ENCODE data around the gene TRAPPC10.

TRAPPC10 gene

DNA sequence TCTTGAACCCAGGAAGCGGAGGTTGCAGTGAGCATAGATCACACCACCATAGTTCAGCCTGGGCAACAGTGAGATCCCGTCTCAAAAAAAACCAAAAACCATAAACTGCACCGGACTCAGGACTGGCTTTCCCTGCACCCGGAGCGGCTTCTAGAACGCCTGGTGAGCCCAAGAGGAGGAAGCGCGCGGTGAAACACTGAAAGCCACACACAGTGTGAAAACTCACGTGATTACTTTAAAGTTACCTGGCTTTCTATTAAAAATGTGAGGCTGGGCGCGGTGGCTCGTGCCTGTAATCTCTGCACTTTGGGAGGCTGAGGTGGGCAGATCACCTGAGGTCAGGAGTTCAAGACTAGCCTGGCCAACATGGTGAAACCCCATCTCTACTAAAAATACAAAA, 7.0 kb upstream of the TRAPPC10 start:
- no peak for DNase-seq (ENCODE audit: low read depth)

DNA sequence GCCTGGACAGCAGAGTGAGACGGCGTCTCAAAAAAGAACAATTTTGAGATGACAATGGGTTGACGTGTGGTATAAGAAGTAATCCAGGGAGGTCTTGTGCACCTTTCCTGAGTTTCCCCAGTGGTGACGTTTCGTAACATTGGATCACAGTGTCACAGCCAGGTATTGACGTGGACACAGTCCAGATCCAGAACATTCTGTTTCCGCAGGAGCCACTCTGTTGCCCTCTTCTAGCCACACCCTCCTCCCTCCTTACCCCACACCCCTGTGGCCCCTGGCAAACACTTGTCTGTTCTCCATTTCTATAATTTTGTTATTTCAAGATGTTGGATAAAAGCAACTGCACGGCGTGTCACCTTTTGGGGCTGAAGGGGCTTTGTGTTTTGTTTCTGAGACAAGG, 6.5 kb upstream of the TRAPPC10 start:
- DNase-seq (ENCODE audit: low read depth), result no peak

DNA sequence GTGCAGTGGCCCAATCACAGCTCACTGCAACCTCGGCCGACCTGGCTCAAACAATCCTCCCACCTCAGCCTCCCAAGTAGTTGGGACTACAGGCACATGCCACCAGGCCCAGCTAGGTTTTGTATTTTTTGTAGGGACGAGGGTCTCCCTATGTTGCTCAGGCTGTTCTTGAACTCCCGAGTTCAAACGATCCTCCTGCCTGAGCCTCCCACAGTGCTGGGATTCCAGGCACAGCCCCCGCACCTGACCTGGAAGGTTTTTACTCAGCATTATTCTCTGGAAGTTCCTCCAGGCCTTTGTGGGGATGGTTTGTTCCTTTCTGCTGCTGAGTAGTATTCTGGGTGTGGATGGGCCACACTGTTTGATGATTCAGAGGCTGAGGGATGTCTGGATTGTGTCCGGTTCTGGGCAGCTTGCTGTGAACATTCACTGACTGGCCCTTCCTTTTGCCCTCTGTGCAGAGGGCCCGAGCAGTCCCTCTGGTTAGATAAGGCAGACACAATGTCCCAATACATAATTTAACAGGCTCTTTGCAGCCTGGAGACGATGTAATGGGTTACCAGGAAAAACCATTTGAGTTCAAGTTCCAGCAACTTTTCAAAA, 6.0 kb upstream of the TRAPPC10 start:
- no peak for DNase-seq (ENCODE audit: low read depth)

DNA sequence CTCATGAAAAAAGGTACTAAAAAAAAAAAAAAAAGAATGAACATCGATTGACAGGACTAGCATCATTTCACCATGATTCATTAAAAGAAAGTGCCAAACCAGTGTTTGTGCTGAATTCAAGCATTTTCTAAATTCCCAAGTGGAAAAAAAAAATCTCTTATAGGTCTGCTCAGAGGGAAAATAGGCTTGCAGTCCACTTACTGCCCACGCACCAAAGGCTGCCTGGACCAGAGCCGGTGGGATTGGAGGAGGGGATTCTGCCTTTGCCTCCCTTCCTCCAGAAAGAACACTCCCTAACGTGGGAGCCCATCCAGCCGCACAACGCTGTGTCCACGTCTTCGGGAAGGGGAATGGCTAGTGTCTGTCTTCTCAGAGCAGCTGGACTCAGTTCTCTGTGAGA, 5.5 kb upstream of the TRAPPC10 start:
- no peak for DNase-seq (ENCODE audit: low read depth)

DNA sequence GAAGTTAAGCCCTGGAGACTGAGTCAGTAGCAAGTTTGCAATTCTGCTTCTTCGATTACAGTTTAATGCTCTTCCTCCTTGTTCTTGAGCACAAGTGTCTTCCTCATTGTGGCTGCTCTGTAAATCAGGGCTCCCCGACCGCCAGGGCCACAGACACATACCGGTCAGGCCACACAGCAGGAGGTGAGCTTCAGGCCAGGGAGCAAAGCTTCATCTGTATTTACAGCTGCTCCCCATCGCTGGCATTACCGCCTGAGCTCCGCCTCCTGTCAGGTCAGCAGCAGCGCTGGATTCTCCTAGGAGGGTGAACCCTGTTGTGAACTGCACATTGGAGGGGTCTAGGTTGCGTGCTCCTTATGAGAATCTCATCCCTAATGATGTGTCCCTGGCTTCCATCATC, 1.7 kb upstream of the TRAPPC10 start:
- no peak for DNase-seq (ENCODE audit: low read depth)

DNA sequence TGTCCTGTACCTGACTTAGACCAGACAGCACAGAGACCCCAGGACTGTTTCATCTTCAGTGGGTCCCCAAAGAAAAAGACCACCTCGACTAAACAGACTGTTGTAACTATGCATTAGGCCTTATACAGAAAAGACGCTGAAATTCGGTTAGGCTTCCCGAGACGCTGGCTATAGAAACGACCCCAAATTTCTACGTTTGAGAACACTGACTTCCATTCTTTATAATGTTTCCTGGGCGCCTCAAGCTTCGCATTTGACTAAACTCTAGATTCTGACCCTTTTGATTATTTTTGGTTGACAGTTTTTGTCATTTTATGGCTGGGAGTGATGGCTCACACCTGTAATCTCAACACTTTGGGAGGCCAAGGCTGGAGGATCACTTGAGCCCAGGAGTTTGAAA, 986 bp upstream of the TRAPPC10 start:
- DNase-seq (ENCODE audit: low read depth), result no peak

DNA sequence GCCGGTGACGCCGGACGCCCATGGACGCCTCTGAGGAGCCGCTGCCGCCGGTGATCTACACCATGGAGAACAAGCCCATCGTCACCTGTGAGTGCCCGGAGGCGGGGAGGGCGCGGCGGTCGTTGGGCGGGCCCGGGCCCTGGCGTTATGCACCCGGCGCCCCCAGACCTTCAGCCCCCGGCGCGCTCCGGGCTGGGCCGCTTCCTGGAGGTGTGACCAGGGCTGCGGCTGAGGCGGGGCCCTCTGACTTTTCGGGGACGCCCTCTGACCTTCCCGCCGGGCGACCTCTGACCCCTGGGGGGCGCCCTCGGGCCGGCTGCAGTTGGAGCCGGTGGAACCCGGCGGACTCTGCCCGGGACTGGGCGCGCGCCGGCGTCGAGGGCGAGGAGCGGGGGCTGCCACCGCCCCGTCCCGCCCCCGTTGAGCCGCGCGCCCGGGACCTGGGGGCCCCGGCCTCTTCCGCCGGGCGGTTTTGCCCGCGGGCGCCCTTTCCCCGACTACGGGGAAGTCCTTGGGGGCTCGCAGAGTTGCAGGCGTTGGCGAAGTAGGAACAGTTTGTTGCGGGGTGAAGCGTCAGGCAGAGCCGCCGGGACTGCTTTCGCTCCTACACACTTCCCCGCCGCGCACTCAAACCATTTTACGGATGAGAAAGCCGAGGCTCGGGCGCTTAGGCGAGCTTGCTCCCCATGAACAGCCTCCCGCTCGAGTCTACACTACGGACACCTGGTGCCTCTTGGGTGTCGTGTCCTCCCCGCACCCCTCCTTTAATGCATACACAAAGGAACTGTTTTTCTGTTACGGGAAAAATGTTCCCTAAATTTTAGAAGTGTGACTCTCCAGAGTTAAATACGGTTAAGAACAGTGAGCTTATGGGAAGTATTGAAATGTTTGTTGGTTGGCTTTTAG, 618 bp downstream of the TRAPPC10 start:
- peak; percentile 63 for DNase-seq (ENCODE audit: low read depth)

DNA sequence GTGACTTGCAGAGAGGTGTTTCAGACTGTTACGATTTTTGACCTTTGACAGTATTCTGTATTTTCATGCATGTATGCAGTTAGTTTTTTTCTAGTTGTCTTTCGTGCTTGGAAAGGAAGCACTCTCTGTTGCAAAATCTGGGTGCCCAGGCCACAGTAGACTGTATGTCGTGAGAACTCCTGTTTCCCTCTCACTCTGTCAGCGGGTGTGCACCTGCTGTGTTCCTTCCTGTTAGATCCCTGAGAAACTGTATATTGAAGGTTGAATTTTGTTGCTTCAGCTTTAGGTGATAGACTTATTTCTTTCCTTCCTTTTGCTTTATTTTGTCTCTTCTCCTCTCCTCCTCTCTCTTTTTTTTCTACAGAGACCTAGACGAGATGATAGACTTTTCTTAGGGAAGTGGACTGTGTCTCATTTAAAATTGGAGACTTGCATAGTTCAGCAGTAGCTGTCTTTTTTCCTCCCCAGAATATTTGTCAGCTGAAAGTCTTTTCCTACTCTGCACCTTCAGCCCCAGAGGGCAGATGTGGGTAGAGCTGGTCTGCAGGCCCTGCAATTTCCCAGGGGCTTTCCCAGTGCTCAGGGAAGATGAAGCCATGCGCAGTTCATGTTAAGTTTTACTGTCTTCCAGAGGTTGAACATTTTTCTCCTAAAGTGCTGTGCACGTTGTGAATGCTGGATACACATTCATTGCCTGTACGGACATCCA, 1.4 kb downstream of the TRAPPC10 start:
- DNase-seq (ENCODE audit: low read depth), result peak; percentile 14

DNA sequence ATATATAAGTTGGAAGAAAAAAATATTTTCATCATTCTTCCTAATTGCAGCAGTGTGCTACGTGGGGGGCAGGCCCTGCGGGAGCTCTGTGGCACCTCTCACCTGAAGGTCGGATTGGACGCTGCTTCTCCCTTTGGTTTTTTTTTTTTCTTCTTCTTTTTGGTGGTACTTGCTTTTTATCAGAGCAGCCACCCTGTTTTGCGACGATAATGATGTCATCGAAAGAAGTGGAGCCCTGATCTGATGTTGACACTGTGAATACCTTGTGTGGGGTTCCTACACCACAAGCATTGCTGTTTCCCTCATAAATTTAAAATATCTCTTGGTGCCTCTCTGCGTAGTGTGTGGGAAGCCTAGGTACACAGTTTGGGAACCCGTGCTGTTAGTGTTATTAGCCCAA, 5.5 kb downstream of the TRAPPC10 start:
- DNase-seq (ENCODE audit: low read depth), result no peak

DNA sequence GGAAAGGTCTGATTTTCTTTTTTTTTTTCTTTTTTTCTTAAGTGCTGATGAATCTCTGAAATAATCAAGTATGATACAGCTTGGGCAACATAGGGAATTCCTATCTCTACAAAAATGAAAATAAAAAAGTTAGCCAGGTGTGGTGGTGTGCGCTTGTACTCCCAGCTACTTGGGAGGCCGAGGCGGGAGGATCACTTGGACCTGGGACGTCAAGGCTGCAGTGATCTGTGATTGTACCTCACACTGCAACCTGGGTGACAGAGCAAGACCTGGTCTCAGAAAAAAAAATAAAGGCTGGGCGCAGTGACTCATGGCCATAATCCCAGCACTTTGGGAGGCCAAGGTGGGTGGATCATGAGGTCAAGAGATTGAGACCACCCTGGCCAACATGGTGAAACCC, 6.0 kb downstream of the TRAPPC10 start:
- no peak for DNase-seq (ENCODE audit: low read depth)

DNA sequence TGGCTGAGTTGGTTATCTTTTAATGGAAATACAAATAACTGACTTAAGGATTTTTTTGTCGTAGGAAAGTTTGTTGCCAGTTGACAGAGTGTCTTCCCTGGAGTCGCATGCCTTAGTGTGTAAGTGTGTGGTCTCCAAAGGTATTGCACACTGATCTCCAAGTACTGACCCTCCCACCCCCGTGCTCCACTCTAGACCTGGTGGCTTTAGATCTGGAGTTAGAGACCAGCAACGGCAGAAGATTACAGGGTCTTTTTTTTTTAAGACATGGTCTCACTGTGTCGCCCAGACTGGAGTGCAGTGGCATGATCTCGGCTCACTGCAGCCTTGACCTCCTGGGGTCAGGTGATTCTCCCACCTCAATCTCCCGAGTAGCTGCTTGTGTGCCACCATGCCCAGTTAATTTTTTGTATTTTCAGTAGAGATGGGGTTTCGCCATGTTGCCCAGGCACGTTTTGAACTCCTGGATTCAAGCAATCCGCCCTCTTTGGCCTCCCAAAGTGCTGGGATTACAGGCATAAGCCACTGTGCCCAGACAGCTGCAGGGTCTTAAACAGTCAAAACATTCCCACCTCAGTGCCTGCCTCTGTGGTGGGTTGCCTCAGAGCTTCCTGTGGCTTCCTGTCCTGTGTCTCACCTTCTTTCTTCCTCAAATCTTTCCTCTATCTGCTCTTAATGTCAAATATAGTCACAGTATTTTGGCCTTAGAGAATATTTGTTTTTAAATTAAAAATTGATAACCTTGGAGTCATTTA, 6.9 kb downstream of the TRAPPC10 start:
- DNase-seq (ENCODE audit: low read depth), result no peak

DNA sequence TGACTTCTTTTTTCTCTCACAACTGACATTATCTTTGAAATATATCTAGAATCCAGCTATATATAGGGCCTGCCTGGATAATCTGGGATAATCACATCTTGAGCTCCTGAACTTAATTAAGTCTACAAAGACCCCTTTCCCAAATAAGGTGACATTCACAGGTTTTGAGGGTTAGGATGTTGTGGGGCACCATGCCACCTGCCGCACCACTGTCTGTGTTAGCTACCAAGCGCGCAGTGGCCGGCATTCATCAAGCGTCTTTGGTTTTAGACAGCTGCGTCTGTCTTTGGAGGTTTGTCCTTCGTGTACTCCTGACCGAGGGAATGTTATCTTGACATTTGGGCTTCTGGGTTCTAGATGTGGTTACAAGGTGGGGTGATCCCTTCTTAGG, 7.5 kb downstream of the TRAPPC10 start:
- DNase-seq (ENCODE audit: low read depth), result no peak

DNA sequence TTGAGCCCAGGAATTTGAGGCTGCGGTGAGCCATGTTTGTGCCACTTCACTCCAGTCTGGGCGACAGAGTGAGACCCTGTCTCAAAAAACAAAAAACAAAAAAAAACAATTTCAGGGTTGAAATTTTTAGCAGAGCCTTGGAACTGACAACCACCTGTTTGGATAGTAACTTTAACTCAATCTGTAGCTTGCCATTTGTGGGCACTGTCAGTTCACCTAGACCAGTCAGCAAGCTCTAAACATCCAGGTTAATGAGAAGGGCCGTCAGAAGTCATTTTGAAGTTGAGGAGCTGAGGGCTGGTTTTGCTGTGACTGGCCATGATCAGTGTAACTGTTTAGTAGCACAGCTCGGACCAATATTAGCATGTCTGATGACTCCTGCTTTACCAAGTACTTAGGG, 8.4 kb downstream of the TRAPPC10 start:
- DNase-seq (ENCODE audit: low read depth), result no peak

DNA sequence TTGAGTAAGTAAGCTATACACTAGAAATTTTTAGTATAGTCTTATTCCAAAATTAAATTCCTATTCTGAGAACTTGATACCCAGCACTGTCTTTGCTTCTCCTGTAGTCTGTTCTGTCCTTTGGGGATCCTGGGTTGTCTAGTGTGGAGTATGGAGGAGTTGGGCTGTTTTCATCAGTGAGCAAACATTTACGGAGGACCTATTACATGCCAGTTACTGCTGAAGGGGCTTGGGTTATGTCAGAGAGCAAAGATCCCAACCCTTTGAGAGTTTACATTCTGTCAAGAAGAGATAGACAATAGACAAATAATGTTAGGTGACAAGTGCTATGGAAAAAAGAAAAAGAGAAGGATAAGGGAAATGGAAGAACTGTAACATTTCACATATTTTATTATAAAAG, 9.0 kb downstream of the TRAPPC10 start:
- DNase-seq (ENCODE audit: low read depth), result no peak

DNA sequence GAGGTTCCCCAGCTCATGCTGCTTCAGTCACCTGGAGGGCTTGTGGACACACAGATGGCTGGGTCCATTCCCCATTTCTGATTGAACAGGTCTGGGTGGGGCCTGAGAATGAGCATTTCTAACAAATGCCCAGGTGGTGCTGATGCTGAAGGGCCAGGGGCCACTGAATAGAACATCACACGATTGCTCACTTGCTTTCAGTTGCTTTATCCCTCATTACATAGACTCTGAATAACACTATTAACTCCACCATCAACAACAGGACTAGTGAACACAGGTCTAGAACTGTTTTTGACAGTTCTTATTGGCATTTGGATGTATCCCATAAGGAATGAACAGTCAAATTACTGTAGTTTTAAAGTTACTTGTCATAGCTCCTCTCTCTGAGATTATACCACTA, 12.1 kb downstream of the TRAPPC10 start:
- DNase-seq (ENCODE audit: low read depth), result no peak

DNA sequence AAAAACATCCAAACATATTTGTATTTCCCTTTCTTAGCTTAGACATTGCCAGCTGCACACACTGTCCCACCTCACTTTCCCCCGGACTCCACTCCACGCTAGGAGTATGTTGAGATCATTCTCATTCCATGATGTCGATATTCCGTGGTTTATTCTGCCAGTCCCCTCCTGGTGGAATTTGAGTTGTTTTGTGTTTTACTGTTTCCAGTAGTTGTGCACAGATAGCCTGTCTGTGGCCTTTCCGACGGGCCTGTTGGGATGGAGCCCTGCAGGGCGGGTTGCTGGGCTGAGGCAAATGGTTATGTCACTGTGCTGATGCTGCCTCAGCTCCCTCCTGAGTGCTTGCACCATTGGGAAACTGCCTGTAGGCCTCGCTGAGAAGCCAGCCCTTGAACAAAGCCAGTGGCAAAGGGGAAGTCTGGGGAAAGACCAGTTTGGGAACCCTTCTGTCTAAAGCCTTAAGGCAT, 12.8 kb downstream of the TRAPPC10 start:
- no peak for DNase-seq (ENCODE audit: low read depth)

DNA sequence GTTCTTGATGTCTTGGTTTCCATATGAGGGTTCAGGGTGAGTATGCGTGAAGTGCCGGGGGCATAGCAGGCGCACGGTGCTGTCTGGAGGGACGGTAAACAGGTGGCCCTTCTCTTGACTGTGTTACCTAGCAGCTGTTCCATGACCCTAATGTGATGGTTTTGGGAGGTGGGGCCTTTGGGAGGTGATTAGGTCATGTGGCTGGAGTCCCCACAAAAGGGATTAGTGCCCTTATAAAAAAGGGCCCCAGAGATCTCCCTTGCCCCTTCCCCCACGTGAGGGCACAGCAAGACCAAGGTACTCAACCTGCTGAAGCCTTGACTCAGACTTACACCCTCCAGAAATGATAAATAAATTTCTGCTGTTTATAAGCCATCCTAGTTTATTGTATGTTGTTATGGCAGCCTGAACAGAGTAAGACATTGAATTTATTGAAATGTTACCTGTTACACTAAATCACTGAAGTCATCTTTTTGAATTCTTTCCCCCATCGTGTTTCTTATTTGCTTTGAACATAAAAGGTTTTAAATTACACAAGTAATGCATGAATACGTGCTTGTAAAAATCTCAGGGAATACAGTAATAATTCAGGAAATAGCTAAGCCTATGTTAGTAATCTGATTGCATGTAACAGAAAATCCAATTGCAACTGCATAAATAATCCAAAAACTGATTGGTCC, 15.6 kb downstream of the TRAPPC10 start:
- no peak for DNase-seq (ENCODE audit: low read depth)

DNA sequence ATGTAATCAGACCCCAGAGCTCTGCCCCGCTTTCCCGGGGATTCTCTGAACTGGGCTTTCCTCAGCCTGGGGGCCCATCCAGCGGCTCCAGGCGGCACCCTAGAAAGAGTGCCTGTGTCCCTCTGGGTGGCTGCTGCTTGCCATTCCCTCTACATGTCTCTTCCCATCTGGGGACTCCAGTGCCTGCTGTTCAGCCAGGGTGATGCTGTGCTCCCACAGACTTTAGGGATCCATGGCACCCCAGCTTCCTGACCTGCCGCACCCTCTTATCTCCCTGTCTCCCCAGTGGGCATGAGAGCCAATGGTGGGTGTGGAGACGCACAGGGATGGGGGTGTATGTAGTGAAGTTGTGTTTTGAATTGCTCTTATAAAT, 16.2 kb downstream of the TRAPPC10 start:
- DNase-seq (ENCODE audit: low read depth), result no peak

DNA sequence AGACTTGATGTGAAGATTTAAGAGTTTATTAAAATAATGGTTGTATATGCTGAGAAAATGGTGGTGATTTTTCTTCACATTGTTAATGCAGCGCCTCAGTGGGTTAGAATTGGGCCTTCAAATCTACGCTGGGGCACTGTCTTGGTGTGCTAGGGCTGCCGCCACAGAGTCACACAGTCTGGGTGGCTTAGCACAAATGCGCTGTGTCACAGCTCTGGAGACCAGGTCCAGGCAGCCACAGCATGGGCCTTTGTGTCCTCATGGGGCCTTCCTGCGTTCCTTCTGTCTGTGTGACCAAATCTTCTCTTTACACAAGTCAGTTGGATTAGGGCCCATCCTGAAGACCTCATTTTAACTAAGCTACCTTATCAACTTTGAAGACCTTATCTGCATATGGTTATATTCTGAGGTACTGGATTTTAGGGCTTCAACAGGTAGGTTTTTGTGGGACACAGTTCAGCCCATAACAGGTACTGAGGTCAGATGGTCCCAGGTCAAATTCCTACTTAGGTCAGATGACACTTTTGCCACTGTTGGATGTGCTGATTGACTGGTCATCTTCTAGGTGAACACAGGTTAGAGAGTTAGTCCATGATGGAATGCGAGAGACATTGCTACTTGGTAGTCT, 17.5 kb downstream of the TRAPPC10 start:
- no peak for DNase-seq (ENCODE audit: low read depth)

DNA sequence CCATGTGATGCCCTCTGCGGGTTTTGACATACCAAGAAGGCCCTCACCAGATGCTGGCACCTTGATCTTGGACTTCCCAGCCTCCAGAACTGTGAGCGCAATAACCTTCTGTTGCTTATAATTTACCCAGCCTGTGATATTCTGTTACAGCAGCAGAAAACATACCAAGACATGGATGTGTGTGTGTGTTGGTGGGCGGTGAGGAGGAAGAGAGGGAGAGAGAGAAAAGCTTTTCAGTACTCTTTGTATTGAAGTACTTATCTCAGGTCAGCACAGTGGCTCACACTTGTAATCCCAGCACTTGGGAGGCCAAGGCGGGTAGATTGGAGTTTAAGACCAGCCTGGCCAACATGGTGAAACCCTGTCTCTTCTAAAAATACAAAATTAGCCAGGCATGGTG, 23.1 kb downstream of the TRAPPC10 start:
- no peak for DNase-seq (ENCODE audit: low read depth)

DNA sequence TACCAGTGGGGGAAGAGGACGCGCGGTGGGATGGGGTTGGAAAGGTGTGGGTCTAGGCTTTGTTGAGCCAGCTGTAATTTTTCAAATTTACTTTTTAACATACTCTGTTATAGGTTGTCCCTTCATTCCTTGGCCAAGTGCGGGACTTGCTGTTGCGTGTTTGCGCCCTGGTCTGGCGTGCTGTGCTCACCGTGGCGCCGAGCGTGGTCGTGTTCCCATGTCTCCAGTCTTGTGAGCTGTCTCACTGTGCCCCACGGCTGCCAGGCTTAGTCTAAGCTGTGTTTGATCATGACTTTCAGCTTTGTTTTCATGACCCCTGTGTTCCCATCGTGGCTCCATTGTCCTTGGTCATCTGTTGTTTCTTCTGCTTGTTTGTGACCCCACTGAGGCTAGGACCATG, 26.0 kb downstream of the TRAPPC10 start:
- no peak for DNase-seq (ENCODE audit: low read depth)
